T-helper 1 cell treated with Interleukin-12 subunit alpha and Interleukin-12 subunit beta and Interleukin-4 antibody, amounts not matched to agents 30 μg/mL and 1 μg/mL, for 36 hours (primary cell): Measurements from ENCODE around the gene SLC12A7.

Source experiments
- H3K27ac Mint-ChIP-seq: one replicate; pipeline ENCODE4 v1.8.0; 2021; ENCODE audit warnings: mild to moderate bottlenecking, mixed read lengths
- H3K27me3 Mint-ChIP-seq: one replicate; pipeline ENCODE4 v1.8.0; 2021; ENCODE audit warnings: low read depth, mixed read lengths
- H3K36me3 Mint-ChIP-seq: one replicate; pipeline ENCODE4 v1.8.0; 2021; ENCODE audit warnings: low read depth, mixed read lengths
- H3K4me1 Mint-ChIP-seq: one replicate; pipeline ENCODE4 v1.8.0; 2021; ENCODE audit warnings: low read depth, mixed read lengths
- H3K4me3 Mint-ChIP-seq: one replicate; pipeline ENCODE4 v1.8.0; 2021; ENCODE audit warnings: mild to moderate bottlenecking, moderate library complexity, mixed read lengths
- H3K9me3 Mint-ChIP-seq: one replicate; pipeline ENCODE4 v1.8.0; 2021; ENCODE audit warnings: mixed read lengths

SLC12A7 gene

DNA sequence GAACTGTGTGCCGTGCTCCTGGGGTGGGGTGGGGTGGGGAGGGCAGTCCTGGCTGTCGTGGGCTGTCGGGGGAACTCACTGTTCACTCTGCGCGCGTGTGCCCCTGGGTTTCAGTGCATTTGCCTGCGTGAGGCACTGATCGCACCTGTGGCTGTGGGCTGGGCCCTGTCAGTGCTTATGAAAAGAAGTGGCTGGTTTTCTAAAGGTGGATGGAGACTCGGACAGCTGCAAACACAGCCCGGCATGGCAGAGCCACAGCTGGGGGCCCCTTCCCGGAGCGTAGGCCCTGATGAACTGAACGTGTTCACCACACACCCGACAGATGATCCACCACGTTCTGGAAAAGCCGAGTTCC is 60.5 kb downstream of the SLC12A7 start:
- H3K4me1 Mint-ChIP-seq = peaks cover 2% of the 10 kb centered on the region
- H3K27ac Mint-ChIP-seq = no peak overlapping the region
- no peak overlapping the region for H3K4me3 Mint-ChIP-seq
- H3K9me3 Mint-ChIP-seq = peaks cover 21% of the 10 kb centered on the region
- H3K36me3 Mint-ChIP-seq = peaks cover 21% of the 10 kb centered on the region
- H3K27me3 Mint-ChIP-seq = no peaks in the 10 kb centered on the region

DNA sequence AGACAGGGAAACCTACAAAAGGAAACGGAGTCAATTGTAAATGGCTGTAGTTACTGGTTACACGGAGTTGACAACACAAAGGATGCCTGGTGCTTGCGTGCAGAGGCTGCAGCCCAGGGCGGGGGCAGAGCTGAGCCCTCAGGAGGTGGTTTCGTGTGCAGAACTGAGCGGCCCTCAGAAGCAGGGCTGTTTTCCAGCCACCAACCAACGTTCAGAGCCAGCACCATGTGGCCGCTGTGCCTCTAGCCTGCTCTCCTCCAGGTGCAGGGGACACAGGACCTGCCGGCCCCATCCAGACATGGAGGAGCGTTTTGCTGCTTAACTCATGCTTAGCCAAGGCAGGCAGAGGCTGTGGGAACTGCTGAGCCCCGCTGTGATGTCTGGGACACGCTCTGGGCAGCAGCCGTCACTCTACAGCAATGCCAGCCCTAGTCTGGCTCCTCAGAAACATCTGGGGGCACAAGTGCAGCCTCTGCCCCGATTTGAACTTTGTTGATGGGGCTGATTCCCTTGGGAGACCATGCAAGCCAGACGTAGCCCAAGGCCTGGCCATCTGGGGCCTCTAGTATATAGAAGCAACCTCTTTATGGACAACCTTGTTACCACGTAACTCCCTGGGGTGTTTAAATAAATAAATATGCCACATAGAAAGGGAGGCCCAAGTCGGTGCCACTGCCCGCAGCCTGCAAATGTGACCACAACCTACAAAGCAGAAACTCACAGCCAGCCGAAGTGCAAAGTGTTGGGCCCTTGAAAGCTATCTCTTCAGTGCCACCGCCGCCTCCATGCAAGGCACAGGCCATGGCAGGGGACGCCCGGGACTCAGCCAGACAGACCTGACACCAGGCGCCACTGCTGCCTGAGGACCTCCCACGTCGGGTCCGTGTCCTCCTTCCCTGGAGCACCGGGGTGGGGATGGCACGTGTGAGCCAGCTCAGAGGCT is 61.2 kb downstream of the SLC12A7 start:
- H3K4me1 Mint-ChIP-seq = peaks cover 2% of the 10 kb centered on the region
- no peak overlapping the region for H3K27ac Mint-ChIP-seq
- H3K36me3 Mint-ChIP-seq = peaks cover 23% of the 10 kb centered on the region
- H3K27me3 Mint-ChIP-seq = no peaks in the 10 kb centered on the region
- H3K9me3 Mint-ChIP-seq = peaks cover 27% of the 10 kb centered on the region
- no peak overlapping the region for H3K4me3 Mint-ChIP-seq

DNA sequence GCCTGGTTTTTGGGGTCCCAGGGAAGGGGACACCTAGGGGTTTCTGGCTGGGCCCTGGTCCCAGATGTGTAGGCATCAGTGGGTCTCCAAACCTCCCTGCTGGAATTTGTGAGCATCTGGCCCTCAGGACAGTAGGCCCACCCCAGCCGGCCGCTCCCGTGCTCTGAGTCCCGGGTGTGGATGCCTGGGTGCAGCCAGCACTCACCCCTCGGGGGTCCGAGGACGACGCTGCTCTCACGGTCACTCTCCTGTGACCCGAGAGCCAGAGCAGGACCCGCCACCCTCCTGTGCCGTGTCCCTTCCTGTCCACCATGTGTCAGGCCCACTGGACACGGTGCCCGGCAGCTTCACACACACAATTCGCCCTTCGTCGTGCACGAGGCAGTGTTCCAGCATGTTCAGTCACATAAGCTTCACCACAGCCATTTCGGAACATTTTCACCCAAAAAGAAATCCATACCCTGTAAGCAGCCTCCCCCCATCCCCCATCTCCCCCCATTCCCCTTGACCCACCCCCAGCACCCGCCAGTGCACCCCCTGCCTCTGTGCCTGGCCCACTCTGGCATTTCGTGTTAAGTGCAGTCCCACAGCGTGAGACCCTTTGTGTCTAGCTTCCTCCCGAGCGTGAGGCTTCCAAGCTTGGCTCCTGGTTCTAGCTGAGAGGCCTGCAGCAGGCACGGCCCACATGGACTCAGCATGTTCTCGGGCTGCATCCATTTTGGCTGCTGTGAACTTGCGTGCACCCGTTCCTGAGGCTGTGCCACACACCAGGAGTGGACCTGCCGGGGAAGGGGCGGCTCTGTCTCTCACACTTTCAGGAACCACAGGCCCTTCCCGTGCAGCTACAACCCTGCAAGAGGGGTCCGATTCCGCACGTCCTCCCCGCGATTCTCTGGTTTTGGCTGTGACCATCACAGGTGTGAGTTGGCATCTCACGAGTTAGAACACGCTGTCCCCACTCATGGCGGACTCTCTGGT is 62.7 kb downstream of the SLC12A7 start:
- no peak overlapping the region for H3K27ac Mint-ChIP-seq
- peaks cover 31% of the 10 kb centered on the region for H3K36me3 Mint-ChIP-seq
- H3K9me3 Mint-ChIP-seq = peaks cover 43% of the 10 kb centered on the region
- peaks cover 4% of the 10 kb centered on the region for H3K4me1 Mint-ChIP-seq
- H3K27me3 Mint-ChIP-seq = no peaks in the 10 kb centered on the region
- no peak overlapping the region for H3K4me3 Mint-ChIP-seq

DNA sequence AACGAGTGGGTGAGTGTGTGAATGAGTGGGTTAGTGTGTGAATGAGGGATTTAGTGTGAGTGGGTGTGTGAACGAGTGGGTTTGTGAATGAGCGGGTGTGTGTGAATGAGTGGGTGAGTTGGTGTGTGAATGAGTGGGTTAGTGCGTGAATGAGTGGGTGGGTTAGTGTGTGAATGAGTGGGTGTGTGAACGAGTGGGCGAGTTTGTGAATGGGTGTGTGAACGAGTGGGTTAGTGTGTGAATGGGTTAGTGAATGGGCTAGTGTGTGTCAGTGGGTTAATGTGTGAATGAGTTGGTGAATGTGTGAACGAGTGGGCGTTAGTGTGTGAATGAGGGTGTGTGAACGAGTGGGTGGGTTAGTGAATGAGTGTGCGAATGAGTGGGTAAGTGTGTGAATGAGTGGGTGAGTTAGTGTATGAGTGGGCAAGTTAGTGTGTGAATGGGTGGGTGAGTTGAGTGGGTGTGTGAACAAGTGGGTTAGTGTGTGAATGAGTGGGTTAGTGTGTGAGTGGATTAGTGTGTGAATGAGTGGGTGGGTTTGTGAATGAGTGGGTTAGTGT is 63.6 kb downstream of the SLC12A7 start:
- Mint-ChIP-seq H3K4me3 (no peak overlapping the region), H3K4me1 (peaks cover 4% of the 10 kb centered on the region), H3K36me3 (peaks cover 37% of the 10 kb centered on the region), H3K27me3 (no peaks in the 10 kb centered on the region), H3K9me3 (peaks cover 52% of the 10 kb centered on the region), H3K27ac (peak overlapping the region; percentile 21)

DNA sequence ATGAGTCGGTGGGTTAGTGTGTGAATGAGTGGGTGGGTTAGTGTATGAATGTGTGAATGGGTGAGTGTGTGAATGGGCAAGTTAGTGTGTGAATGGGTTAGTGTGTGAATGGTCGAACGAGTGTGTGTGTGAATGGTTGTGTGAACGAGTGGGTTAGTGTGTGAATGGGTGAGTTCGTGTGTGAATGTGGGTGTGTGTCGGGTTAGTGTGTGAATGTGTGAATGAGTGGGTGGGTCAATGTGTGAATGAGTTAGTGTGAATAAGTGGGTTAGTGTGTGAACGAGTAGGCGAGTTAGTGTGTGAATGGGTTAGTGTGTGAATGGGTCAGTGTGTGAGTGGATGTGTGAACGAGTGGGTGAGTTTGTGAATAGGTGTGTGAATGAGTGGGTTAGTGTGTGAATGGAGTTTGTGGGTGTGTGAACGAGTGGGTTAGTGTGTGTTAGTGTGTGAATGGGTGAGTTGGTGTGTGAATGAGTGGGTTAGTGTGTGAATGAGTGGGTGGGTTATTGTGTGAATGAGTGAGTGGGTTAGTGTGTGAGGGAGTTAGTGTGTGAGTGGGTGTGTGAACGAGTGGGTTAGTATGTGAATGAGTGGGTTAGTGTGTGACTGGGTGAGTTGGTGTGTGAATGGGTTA is 64.4 kb downstream of the SLC12A7 start:
- no peak overlapping the region for H3K4me3 Mint-ChIP-seq
- H3K27ac Mint-ChIP-seq = peak overlapping the region; percentile 11
- H3K27me3 Mint-ChIP-seq = no peaks in the 10 kb centered on the region
- peaks cover 45% of the 10 kb centered on the region for H3K36me3 Mint-ChIP-seq
- peaks cover 60% of the 10 kb centered on the region for H3K9me3 Mint-ChIP-seq
- H3K4me1 Mint-ChIP-seq = peaks cover 4% of the 10 kb centered on the region

DNA sequence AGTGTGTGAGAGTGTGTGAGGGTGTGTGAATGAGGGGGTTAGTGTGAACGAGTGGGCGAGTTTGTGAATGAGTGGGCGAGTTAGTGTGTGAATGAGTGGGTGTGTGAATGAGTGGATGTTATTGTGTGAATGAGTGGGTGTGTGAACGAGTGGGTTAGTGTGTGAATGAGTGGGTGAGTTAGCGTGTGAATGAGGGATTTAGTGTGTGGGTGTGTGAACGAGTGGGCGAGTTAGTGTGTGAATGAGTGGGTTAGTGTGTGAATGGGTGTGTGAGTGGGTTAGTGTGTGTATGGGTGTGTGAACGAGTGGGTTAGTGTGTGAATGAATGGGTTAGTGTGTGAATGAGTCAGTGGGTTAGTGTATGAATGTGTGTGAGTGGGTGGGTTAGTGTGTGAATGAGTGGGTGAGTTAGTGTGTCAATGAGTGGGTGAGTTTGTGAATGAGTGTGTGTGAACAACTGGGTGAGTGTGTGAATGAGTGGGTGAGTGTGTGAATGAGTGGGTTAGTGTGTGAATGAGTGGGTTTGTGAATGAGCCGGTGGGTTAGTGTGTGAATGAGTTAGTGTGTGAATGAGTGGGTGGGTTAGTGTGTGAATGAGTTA is 65.8 kb downstream of the SLC12A7 start:
- Mint-ChIP-seq H3K27me3 (no peaks in the 10 kb centered on the region), H3K27ac (no peak overlapping the region), H3K4me1 (peaks cover 4% of the 10 kb centered on the region), H3K4me3 (no peak overlapping the region), H3K9me3 (peaks cover 74% of the 10 kb centered on the region), H3K36me3 (peaks cover 51% of the 10 kb centered on the region)

DNA sequence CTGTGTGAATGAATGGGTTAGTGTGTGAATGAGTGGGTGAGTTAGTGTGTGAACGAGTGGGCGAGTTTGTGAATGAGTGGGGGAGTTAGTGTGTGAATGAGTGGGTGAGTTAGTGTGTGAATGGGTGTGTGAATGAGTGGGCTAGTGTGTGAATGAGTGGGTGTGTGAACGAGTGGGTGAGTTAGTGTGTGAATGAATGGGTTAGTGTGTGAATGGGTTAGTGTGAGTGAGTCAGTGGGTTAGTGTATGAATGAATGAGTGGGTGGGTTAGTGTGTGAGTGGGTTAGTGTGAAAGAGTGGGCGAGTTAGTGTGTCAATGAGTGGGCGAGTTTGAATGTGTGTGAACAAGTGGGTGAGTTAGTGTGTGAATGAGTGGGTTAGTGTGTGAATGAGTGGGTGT is 67.7 kb downstream of the SLC12A7 start:
- H3K4me1 Mint-ChIP-seq = peaks cover 4% of the 10 kb centered on the region
- peaks cover 82% of the 10 kb centered on the region for H3K9me3 Mint-ChIP-seq
- H3K27me3 Mint-ChIP-seq = no peaks in the 10 kb centered on the region
- peaks cover 53% of the 10 kb centered on the region for H3K36me3 Mint-ChIP-seq
- no peak overlapping the region for H3K4me3 Mint-ChIP-seq
- H3K27ac Mint-ChIP-seq = no peak overlapping the region

DNA sequence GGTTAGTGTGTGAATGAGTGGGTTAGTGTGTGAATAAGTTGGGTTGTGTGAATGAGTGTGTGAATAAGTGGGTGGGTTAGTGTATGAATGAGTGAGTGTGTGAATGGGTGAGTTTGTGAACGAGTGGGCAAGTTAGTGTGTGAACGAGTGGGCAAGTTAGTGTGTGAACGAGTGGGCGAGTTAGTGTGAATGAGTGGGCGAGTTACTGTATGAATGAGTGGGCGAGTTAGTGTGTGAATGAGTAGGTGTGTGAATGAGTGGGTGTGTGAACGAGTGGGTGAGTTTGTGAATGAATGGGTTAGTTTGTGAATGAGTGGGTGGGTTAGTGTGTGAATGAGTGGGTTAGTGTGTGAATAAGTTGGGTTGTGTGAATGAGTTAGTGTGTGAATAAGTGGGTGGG is 68.5 kb downstream of the SLC12A7 start:
- no peak overlapping the region for H3K27ac Mint-ChIP-seq
- no peak overlapping the region for H3K4me3 Mint-ChIP-seq
- no peaks in the 10 kb centered on the region for H3K27me3 Mint-ChIP-seq
- H3K4me1 Mint-ChIP-seq = peaks cover 4% of the 10 kb centered on the region
- H3K36me3 Mint-ChIP-seq = peaks cover 52% of the 10 kb centered on the region
- H3K9me3 Mint-ChIP-seq = peaks cover 81% of the 10 kb centered on the region

DNA sequence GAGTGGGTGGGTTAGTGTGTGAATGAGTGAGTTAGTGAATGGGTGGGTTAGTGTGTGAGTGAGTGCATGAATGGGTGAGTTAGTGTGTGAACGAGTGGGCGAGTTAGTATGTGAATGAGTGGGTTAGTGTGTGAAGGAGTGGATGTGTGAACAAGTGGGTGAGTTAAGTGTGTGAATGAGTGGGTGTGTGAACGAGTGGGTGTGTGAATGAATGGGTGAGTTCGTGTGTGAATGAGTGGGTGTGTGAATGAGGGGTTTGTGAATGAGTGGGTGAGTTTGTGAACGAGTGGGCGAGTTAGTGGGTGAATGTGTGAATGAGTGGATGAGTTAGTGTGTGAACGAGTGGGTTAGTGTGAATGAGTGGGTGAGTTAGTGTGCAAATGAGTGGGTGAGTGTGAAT is 69.2 kb downstream of the SLC12A7 start:
- no peak overlapping the region for H3K4me3 Mint-ChIP-seq
- H3K4me1 Mint-ChIP-seq = peaks cover 2% of the 10 kb centered on the region
- peaks cover 46% of the 10 kb centered on the region for H3K36me3 Mint-ChIP-seq
- H3K27ac Mint-ChIP-seq = no peak overlapping the region
- H3K27me3 Mint-ChIP-seq = no peaks in the 10 kb centered on the region
- peaks cover 74% of the 10 kb centered on the region for H3K9me3 Mint-ChIP-seq

DNA sequence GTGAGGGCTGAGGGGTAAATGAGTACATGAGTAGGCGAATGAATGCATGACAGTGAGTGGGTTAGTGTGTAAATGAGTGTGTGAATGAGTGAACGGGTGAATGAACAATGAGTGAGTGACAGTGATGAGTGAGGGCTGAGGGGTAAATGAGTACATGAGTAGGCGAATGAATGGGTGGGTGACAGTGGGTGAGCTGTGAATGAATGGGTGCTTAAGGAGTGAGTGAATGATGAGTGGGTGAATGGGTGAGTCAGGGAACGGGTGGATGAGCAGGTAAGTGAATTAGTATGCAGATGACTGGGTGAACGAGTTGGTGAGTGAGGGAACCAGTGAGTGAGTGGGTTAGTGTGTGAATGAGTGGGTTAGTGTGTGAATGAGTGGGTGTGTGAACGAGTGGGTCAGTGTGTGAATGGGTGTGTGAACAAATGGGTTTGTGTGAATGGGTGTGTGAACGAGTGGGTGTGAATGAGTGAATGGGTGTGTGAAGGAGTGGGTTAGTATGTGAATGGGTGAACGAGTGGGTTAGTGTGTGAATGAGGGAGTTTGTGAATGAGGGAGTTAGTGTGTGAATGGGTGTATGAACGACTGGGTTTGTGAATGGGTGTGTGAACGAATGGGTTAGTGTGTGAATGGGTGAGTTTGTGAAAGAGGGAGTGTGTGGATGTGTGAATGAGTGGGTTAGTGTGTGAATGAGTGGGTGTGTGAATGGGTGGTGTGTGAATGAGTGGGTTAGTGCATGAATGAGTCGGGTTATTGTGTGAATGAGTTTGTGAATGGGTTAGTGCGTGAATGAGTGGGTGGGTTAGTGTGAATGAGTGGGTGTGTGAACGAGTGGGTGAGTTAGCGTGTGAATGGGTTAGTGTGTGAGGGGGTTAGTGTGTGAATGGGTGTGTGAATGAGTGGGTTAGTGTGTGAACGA is 70.4 kb downstream of the SLC12A7 start:
- Mint-ChIP-seq H3K27ac (peak overlapping the region; percentile 4), H3K36me3 (peaks cover 36% of the 10 kb centered on the region), H3K27me3 (no peaks in the 10 kb centered on the region), H3K4me3 (no peak overlapping the region), H3K4me1 (peaks cover 2% of the 10 kb centered on the region), H3K9me3 (peaks cover 63% of the 10 kb centered on the region)

DNA sequence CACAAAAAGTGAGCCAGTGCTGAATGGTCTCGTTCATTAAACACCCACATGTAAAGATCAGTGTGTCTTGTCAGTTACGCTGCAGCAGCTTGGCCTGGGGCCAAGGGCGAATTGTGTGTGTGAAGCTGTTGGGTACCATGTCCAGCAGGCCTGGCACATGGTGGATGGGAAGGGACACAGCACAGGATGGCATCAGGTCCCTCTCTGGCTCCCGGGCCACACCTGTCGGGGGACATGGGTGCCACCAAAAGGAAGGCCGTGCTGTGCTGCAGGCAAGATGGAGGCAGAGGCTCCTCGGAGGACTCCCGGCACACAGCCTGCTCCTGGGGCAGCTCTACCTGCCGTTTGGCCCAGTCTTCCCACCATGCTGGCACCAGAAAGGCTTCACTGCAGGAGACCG is 71.3 kb downstream of the SLC12A7 start:
- Mint-ChIP-seq H3K36me3 (peaks cover 32% of the 10 kb centered on the region), H3K4me3 (no peak overlapping the region), H3K27ac (no peak overlapping the region), H3K9me3 (peaks cover 54% of the 10 kb centered on the region), H3K27me3 (no peaks in the 10 kb centered on the region), H3K4me1 (peaks cover 2% of the 10 kb centered on the region)

DNA sequence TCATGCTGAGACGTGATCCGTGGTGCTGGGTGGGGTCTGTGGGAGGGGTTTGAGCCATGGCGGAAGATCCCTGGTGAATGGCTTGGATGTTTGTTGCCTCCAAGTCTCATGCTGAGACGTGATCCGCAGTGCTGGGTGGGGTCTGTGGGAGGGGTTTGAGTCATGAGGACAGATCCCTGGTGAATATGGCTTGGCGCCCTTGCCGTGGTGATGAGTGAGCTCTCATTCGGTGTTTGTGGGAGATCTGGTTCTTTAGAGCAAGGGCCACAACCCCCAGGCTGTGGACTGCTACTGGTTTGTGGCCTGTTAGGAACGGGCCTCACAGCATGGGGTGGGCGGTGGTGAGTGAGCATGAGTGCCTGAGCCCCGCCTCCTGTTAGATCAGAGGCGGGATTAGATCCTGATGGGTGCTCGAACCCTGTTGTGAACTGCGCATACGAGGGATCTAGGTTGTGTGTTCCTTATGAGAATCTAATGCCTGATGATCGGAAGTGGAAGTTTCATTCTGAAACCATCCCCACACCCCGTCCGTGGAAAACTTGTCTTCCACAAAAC is 72.1 kb downstream of the SLC12A7 start:
- peaks cover 46% of the 10 kb centered on the region for H3K9me3 Mint-ChIP-seq
- H3K4me3 Mint-ChIP-seq = no peak overlapping the region
- no peaks in the 10 kb centered on the region for H3K4me1 Mint-ChIP-seq
- peaks cover 25% of the 10 kb centered on the region for H3K36me3 Mint-ChIP-seq
- H3K27me3 Mint-ChIP-seq = no peaks in the 10 kb centered on the region
- H3K27ac Mint-ChIP-seq = no peak overlapping the region

DNA sequence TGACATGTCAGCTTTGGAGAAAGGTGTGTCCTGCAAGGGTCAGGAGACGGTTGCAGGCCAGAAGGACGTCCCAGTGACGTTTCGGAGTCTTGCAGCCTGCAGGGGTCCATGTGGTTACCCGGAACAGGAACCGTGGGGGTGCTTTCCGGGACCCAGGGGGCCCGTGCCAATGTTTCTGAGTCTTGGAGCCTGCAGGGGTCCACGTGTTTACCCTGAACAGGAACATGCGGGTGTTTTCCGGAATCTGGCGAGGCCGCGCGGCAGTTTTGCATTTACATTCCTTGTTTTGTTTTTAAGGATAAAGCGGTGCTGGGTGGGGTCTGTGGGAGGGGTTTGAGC is 72.7 kb downstream of the SLC12A7 start:
- Mint-ChIP-seq H3K27ac (no peak overlapping the region), H3K9me3 (peaks cover 40% of the 10 kb centered on the region), H3K36me3 (peaks cover 25% of the 10 kb centered on the region), H3K27me3 (no peaks in the 10 kb centered on the region), H3K4me1 (no peaks in the 10 kb centered on the region), H3K4me3 (no peak overlapping the region)
